Activated T-cell treated with anti-CD3 and anti-CD28 coated beads for 24 hours (primary cell): ENCODE data around the gene IQCK.
"Not testable (repeated sequence)": the region's sequence is repeated elsewhere in the genome, so short reads cannot be mapped to it uniquely, and the experiment has no call there.

Source experiments
- DNase-seq: peaks from one replicate; pipeline ENCODE4 v3.0.0-alpha.2; 2020; ENCODE audit warnings: low read depth

The IQCK gene

GRCh38 chr16:19757762-19758595 lies 39.9 kb downstream of the IQCK start:
- DNase-seq, result no peak

GRCh38 chr16:19760356-19761060 lies 42.4 kb downstream of the IQCK start:
- DNase-seq, result no peak

- no peak for DNase-seq
Observed at GRCh38 chr16:19765860-19766553, 47.9 kb downstream of the IQCK start.

- no peak for DNase-seq
Observed at GRCh38 chr16:19766554-19766884, 48.4 kb downstream of the IQCK start.

- no peak for DNase-seq
Observed at GRCh38 chr16:19766988-19767387, 48.9 kb downstream of the IQCK start.

GRCh38 chr16:19767497-19767896 lies 49.4 kb downstream of the IQCK start:
- no peak for DNase-seq

- DNase-seq, result no peak
Observed at GRCh38 chr16:19769239-19769638, 51.2 kb downstream of the IQCK start.

GRCh38 chr16:19771040-19771439 lies 53.0 kb downstream of the IQCK start:
- DNase-seq, result no peak

- no peak for DNase-seq
Observed at GRCh38 chr16:19771796-19772195, 53.7 kb downstream of the IQCK start.

- DNase-seq, result no peak
Observed at GRCh38 chr16:19774024-19774423, 56.0 kb downstream of the IQCK start.

- no peak for DNase-seq
Observed at GRCh38 chr16:19776147-19776546, 58.1 kb downstream of the IQCK start.

GRCh38 chr16:19776565-19776964 lies 58.5 kb downstream of the IQCK start:
- no peak for DNase-seq

- DNase-seq, result no peak
Observed at GRCh38 chr16:19780321-19780720, 62.2 kb downstream of the IQCK start.

GRCh38 chr16:19781226-19781625 lies 63.2 kb downstream of the IQCK start:
- DNase-seq, result no peak

- no peak for DNase-seq
Observed at GRCh38 chr16:19783363-19784182, 65.5 kb downstream of the IQCK start.

- no peak for DNase-seq
Observed at GRCh38 chr16:19784183-19784736, 66.2 kb downstream of the IQCK start.

GRCh38 chr16:19785081-19785480 lies 67.0 kb downstream of the IQCK start:
- no peak for DNase-seq

- no peak for DNase-seq
Observed at GRCh38 chr16:19785512-19786130, 67.5 kb downstream of the IQCK start.

- not testable (repeated sequence) for DNase-seq
Observed at GRCh38 chr16:19801369-19801768, 83.3 kb downstream of the IQCK start.

- not testable (repeated sequence) for DNase-seq
Observed at GRCh38 chr16:19801824-19802223, 83.8 kb downstream of the IQCK start.

GRCh38 chr16:19802612-19803011 lies 84.5 kb downstream of the IQCK start:
- DNase-seq, result no peak
